Hematopoietic multipotent progenitor cell (in vitro differentiated cells): ENCODE data around the gene GAS7. TPM values are rescaled to one million over a fixed set of nuclear protein-coding genes. Genes with fewer than 3 reads are reported as not detected.

Experiments
- DNase-seq, 3 donors: peaks; one replicate each; pipeline ENCODE4 v3.0.0-alpha.2; 2011 to 2015; ENCODE audit warnings: low read depth in 2 of 3, low spot score in 2 of 3
- total RNA-seq: library from RNA; depleted of rRNA; stranded (reverse); fragments of >200 nt; gene quantifications from one replicate; pipeline ENCODE4 v1.2.3, GENCODE V29; 2012

GAS7 gene
- total RNA-seq, 1 donor: 16.2 TPM

- no peak for DNase-seq
These were observed 3.3 kb upstream of the GAS7 start for GRCh38 chr17:10201680-10202079.

GRCh38 chr17:10200645-10201044, 2.2 kb upstream of the GAS7 start:
- no peak for DNase-seq

DNA sequence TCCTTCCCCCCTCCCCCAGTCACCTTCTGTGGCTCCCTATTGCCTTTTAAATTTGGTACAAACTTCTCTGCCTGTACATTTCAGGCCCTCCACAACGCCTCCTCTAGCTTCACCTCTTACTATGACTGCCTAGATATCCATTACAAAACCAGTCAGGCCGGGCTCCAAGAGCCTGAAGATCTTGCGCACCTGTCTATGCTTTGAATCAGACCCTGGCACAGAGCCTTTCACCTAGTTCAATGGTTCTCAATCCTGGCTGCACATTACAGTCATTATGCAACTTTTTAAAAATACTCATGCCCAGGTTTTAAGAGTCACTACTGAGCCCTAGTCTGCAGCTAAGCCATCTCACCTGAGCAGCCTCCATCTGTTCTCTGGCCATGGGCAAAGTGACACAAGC, 1.6 kb upstream of the GAS7 start:
- no peak for DNase-seq

- DNase-seq: peak in 1 of 3 donors; percentile 25
These were observed 491 bp downstream of the GAS7 start for GRCh38 chr17:10197721-10198508.

- DNase-seq: no peak
These were observed 1.1 kb downstream of the GAS7 start for GRCh38 chr17:10197362-10197720.

DNA sequence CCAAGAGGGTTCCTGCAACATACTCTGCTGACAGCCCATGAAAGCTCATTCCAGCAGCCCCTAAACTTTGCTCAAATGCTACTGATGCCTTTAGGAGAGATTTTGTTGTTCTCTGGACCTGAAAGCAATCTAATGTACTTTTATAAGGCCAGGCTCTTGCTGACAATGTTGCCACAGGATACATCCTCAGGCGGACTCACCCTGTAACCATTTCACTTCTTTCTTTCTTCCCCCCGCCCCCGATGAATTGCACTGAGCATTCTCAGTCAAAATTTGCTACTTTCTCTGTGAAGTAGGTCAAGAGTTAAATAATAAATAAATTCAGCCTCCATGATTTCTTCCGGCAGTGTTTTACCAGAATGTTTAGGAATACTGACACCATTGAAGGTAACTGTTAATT, 1.5 kb downstream of the GAS7 start:
- no peak for DNase-seq

- no peak for DNase-seq
These were observed 2.0 kb downstream of the GAS7 start for GRCh38 chr17:10196384-10196895.

DNA sequence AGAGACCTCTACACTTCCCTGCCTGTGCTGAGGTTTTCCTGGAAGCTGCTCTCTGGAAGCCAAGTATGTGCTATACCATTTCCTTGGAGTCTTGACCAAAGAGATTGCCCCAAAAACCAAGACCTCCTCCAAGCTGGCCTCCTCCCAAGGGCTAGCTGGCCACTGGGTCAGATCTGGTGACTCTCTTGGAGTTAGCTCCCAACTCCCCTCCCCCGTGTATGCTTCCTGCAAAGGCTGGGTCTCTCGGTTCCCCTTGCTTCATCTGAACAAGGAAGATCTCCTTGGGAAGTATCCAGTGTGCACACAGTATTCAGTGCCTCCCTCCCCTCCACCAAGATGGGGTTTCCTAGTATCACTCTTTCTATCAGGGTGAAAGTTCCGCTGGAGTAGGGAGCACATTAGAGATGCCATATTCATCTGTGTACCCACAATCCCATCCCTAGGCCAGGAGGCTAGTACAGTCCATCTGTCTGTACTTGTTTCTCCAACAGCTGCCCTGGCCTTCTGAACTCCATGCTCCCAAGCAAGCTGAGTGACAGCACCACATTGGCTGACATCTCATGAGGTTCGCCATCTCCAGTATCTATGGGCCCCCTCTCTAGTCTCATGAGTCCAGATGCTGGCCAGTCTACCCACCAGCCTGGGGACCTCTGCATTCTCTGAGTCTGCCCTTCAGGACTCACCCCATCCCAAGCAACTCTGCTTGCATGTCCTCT, 3.2 kb downstream of the GAS7 start:
- DNase-seq: no peak

GRCh38 chr17:10193632-10194031, 4.8 kb downstream of the GAS7 start:
- DNase-seq: no peak

DNA sequence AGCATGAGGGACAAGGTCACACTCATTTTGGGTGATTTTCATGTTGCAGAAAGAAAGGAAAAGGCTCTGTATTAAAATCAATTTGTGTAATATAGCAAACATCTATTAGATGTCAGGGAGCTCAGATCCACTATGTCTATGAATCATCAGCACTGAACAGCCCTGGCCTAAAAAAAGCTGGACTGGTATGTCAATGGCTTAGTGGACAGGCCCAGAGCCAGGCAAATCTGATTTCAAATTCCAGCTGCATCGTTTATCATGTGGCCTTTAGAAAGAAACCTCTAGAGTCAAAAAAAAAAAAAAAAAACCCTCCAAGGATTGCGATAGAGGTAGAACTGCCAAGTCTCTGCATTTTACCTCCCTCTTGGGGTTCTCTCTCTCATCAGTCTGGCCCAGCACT, 5.4 kb downstream of the GAS7 start:
- no peak for DNase-seq

- no peak for DNase-seq
These were observed 5.9 kb downstream of the GAS7 start for GRCh38 chr17:10192461-10192860.

- DNase-seq: no peak
These were observed 10.9 kb downstream of the GAS7 start for GRCh38 chr17:10187456-10187855.

DNA sequence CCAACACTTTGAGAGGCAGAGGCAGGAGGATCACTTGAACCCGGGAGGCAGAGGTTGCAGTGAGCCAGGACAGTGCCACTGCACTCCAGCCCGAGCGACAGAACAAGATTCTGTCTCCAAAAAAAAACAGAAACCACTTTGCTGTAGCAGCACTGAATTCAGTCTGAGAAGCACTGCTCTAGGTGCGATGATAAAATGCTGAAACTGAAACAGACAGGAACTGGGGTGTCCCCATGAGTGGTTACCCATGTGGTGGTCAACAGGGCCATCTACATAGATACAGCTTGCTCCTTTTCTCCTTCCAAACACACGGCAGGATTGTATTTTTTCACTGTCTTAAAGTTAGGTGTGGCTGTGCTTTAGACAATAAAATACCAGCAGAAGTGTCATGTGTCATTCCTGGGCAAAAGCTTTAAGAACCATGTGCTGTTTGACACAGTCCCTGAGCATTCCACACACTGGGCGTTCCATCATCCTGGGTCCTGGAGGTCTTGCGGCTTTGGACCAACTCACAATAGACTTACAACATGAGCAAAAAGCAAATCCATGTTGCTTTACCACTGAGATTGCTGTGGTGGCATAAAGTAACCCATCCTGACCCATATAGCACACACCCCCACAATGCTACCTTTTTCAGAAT, 11.5 kb downstream of the GAS7 start:
- DNase-seq: no peak

- DNase-seq: no peak
These were observed 14.2 kb downstream of the GAS7 start for GRCh38 chr17:10183931-10184930.

DNA sequence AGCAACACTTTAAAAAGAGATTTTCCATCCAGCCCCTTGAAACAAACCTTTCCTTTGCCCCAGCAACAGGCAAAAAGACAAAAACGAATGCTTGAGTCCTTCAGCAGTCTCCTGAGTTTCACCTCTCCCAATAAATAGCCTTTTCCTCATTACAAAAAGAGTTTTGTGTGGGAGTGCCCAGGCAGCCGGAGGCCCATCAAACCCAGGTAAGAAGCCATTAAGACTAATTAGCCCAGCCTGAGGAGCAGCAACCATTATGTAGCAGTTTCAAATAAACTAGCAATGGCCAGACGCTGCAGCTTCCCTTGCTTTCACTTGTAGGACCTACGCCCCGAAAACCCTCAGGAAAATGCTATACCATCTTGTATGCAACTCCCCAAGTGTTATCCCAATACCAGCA, 15.6 kb downstream of the GAS7 start:
- DNase-seq: no peak

DNA sequence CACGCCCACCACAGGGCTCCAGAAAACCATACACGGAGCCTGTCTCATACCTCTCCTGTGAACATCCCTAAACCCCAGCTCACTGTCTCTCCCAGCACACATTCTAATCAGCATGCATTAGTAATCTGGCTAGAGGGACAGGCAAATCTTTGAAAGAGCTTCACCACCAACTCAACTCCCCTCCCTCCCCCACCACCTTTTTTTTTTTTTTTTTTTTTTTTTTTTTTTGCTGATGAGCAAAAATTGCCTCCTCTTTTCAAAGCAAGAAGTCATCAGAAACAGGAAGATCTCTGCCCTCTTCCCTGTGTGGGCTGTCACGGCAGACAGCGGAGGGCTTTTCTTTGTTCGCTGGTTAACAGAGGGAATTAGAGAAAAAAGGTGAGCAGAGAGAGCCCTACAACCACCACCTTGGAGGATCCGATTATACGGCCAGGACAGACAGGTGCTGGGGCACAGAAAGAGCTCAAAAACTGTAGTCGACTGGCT, 19.9 kb downstream of the GAS7 start:
- DNase-seq: no peak

DNA sequence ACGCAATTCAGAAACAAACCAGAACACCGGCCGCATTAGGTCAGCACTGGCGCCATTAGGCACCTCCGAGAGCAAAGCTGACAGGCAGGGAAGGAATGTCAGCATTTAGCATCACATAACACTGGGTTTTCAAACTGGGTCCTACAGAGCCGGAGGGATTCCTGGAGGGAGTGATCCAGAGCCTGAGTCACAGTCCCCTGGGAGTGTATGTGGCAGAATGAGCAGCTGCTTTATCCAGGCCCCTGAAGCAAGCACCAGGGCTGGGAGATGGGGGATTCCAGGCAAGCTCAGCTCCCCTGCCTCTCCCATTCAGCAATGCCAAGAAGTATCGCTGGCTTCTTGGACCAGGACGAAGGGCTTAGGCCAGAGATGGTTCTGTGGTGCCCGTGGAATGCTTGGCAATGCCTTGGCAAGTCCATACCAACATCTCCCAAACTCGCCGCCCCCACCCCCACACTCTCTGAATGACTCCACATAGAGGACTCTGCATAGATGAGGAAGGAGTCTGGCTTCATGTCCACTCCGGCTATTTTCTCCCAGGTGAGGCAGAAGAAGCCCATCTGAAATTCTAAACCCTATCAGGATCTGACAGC, 20.4 kb downstream of the GAS7 start:
- DNase-seq: no peak

- DNase-seq: no peak
These were observed 21.1 kb downstream of the GAS7 start for GRCh38 chr17:10177131-10177912.

- no peak for DNase-seq
These were observed 24.5 kb downstream of the GAS7 start for GRCh38 chr17:10173913-10174312.
